ENCODE data around the gene MAST4.

The MAST4 gene

GRCh38 chr5:67015541-67016191, 419.5 kb downstream of the MAST4 start:
- no peak for DNase-seq (ENCODE audit: low read depth, low spot score)

GRCh38 chr5:67019065-67019845, 423.1 kb downstream of the MAST4 start:
- DNase-seq (ENCODE audit: low read depth, low spot score): no peak

- DNase-seq (ENCODE audit: low read depth, low spot score): no peak
Observed at GRCh38 chr5:67020096-67020615, 424.0 kb downstream of the MAST4 start.

GRCh38 chr5:67021031-67021430, 424.8 kb downstream of the MAST4 start:
- DNase-seq (ENCODE audit: low read depth, low spot score): no peak

DNA sequence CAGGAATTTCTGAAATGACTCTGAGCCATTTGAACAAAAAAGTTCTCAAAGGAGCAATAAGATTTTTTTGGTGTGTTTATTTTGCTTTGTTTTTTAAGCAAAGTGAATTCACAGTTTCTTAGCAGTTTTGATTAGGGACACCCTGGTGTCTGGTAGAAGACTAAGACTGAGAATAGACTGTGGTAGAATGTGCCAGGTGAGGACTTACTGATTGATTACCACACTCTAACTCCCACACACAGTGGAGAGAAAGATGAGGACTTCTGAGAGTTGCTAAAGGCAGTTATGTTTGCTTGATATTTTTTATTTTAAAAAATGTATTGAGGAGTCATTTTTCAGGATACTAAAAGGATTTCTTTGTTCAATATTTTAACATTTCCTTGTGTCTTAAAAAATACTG, 425.3 kb downstream of the MAST4 start:
- DNase-seq (ENCODE audit: low read depth, low spot score): no peak

DNA sequence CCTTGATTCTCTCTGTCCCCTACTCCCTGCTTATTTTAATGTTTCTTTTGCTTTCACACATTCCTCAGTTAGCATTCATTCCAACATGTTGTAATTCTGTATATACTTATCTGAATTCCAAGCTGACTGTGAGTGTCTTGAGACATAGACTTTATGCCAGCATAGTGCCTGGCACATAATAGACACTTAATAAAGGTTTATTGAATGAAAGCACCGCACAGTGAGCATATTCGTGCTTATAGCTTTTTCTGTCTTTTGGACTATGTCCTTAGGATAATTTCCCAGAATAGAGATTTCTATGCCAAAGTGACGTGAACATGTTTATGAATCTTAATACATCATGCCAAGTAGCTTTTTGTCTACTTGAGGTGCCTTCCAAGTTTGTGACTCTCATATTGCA, 425.8 kb downstream of the MAST4 start:
- no peak for DNase-seq (ENCODE audit: low read depth, low spot score)

- DNase-seq (ENCODE audit: low read depth, low spot score): no peak
Observed at GRCh38 chr5:67025457-67025856, 429.3 kb downstream of the MAST4 start.

- no peak for DNase-seq (ENCODE audit: low read depth, low spot score)
Observed at GRCh38 chr5:67026278-67026677, 430.1 kb downstream of the MAST4 start.

- DNase-seq (ENCODE audit: low read depth, low spot score): no peak
Observed at GRCh38 chr5:67027171-67027570, 431.0 kb downstream of the MAST4 start.

DNA sequence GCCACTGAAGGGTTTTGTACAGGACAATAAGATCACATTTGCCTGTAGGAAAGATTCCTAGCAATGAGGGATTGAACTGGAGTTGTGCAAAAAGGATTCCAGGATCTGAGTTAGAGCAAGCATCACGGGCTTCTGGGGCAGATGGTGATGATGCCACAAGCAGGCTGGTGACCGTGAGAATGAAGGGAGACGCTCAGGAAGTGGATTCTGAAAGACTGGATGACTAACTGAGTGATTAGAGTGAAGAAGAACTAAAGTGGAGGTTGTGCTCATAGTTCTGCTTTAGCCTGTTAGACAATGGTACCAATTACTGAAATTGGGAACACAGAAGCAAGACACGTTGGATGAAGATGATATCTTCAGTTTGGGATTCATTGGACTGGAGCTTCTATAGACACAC, 432.2 kb downstream of the MAST4 start:
- no peak for DNase-seq (ENCODE audit: low read depth, low spot score)

GRCh38 chr5:67028941-67029340, 432.7 kb downstream of the MAST4 start:
- no peak for DNase-seq (ENCODE audit: low read depth, low spot score)

DNA sequence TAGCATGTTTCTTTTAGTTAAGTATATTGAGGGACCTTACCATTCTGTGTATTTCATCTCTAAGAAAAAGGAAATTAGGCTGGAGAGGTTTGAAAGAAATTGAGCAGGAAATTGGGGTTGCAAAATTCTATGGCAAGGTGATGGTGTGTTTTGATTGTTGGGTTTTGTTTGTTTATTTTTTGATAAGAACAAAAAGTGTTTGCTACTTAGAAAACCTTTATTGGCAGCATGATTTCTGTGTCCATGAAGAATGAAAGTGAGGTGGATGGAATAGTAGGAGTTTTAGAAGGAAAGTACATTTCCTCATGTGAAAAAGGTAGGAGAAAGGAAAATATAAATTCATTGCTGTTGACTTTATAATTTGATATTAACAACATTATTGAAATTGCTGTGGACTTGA, 433.3 kb downstream of the MAST4 start:
- DNase-seq (ENCODE audit: low read depth, low spot score): no peak

DNA sequence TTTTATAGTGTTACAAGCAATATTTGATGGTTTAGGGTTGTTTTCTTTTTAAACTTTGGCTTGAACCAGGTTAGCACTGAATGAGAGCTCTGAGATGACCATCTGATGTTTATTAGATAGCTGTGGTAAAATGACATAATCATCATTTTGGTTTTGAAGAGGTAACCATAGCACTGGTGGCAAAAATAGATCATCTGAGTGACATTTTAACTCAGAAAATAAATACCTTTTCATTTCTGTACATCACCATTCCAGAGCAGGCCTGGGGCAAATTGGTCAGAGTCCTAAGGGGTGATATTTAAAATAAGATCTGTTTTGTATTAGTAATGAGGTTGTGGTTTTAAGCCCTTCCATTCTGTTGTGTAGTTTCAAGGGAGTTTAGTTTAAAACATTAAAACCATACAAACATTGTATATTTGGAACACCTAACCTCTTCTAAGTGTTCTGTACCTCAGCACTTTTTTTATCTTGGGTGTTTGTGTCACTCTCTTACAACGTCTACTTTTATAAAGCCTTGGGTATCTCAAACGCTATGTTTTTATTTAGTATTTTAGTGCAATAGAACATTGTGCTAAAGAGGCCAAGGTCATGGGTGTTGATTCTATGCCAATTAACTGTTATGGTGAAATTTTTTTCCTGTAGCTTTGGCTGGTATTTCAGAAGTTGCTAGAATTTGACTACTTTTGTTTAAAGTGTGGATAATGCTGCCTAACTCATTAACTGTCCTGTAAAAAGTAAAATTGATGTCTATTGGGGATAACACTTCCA, 434.3 kb downstream of the MAST4 start:
- DNase-seq (ENCODE audit: low read depth, low spot score): no peak

DNA sequence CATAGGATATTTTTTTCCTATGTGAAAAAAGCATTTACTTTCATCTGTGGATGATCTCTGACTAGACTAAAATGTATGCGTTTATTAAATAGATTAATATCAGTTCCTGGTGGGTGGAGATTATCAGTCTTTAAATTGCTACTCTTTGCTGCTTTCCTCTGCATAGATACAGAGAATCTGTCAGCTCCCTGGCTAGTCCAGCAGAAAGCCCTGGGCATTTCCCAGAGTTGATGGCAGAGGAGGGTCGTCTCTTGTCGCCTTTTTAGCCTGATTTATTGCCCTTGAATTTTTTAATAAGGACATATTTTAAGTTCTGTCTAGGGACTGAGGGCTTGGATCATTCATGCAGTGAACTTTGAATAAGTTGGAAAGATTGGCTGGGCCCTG, 434.9 kb downstream of the MAST4 start:
- DNase-seq (ENCODE audit: low read depth, low spot score): no peak

- DNase-seq (ENCODE audit: low read depth, low spot score): no peak
Observed at GRCh38 chr5:67031692-67032091, 435.5 kb downstream of the MAST4 start.

DNA sequence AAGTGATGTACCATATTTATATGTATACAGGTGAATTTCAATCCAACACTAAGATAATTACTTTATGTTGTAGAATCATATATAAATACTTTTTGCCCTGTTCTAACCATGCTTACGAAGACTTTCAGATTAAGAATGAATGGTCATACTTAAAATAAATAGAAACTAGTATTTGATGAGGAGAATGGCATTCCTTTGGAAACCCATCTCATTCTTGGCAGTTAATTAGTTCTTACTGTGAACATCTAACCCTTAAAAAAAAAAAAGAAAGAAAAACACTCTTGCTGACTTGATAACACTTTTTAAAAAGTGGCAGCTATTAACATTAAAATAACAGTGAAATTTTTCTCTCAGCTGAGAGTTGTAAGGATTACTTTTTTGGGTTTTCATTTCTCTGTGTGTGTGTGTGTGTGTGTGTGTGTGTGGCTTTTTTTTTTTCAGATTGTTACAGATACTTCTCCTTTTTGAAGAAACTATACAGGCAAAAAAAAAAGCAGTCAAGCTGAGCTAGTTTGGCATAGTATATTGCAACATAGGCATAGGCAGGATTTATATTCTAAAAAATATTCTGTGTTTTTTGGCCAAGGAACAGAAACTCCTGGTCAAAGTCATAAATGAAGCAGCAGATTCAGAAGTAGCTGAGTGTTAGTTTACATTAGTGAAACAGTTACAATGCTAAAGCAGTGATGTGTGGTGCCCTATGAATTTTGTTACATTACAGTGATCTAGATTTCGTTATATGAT, 436.9 kb downstream of the MAST4 start:
- no peak for DNase-seq (ENCODE audit: low read depth, low spot score)

DNA sequence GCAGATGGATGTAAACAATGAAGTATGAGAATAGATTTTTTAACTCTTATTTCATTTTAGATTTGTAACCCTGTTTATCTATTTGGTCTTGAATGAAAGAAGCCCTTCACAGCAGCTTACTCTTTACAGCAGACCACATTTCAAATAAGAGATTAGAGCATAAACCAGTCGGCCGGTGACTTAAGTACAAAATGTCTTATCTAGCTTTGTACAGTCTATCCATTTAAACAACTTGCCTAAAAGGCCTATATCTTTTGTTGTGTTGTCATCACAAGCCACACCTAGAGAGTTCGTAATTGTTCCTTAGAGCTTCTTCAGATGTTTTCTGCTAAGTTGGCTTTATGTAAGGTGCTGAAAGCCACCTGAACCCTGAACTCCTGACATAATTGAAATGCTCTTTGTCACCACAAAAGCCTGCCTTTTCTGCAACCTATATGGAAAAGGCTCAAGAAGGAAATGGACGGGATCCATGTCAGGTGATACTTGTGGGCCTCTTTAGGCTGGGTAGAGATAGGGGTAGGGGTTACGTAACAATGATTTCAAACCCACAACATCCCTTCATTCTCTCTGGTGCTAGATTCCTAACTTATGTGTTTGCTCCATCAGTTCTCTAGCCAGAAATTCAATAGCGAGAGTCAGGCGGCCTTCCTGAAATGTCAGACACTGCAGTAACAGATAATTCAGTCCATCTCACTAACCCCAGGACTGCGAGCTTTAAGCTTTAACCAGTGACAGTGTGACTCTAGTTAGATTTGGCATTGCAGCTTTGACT, 437.9 kb downstream of the MAST4 start:
- no peak for DNase-seq (ENCODE audit: low read depth, low spot score)

DNA sequence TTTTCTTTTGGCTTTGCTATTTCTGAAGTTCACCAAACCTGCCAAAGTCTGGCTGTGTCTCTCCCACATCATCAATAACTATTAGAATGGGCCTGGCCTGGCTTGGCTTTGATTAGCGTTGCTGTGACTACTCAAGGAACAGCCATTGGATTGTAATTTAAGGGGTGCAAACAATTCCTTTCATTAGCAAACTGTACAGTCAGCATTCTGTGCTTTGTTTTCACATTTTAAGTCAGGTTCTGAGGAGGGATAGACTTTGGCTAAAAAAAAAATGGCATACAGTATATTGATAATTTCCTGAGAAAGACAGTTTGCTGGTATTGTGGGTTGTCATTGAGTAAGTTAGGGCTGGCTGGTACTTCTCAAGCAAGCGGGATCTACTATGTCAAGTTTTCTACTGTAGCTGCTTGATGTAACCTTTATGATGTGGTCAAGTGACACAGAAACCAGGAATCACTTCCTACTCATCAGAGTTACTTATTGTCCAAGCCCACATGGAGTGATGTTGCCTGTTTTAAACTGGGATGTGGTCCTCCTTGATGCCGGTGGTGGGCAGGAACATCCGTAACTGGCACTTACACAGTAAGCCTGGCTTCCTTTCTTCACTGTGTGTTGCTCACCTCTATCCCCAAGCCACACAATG, 439.0 kb downstream of the MAST4 start:
- DNase-seq (ENCODE audit: low read depth, low spot score): no peak

DNA sequence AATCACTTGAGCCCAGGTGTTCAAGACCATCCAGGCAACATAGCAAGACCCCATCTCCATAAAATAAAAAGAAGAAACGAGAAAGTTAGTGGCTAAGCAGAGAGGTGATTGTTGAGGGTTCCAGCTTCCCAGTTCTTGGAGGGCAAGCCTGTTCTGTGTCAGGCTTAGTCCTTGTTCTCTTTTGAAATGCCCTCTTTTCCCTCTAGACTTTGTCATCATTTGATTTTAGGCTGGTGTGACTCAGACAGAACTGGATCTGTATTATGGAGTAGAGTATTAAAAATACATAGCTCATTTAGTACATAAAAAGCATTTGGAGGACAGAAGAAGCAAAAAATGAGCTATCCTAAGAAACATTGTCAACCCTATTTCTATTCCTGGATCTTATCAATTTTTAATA, 441.0 kb downstream of the MAST4 start:
- DNase-seq (ENCODE audit: low read depth, low spot score): no peak

DNA sequence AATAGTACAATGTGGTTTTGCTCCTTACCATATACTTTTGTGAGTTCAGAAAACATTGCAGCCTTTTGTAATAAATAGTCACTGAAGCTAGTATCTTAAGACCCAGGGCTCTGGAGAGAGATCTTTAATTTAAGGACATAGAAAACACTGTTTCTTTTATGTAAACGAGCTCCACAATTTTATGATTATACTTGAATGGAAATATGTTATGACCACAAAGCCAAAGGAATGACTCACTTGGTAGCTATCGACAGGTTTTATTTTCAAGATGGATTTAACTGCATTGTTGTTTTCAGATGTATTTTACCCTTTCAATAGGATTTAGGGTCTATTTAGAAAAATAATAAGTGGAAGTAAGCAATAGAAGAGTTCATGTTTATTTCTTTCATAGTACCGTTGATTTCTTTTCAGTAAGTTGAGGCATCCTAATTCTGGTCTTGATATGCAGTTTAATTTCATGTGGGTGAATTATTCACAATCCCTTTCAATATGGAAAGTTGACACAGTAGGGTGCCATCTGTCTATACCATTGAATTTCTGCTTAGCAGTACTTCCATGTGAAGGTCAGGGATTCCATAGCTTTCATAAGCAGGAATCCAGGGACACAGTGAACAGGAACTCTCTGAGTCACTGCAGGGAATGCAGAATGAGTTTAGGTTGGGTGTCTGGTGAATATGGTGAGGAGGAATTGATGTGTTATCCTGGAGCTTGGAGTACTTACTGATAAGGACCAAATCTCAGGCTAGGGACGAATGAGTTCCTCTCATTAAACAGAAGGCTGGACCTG, 442.8 kb downstream of the MAST4 start:
- DNase-seq (ENCODE audit: low read depth, low spot score): no peak

Data from activated naive CD8-positive, alpha-beta T cell treated with anti-CD3 and anti-CD28 coated beads, Interleukin-2, amount 50 U/mL, for 16 hours (primary cell).